Upper lobe of left lung (tissue), 4 donors: ENCODE measurements around the gene GNAO1.

Source experiments
- EP300 ChIP-seq, 4 donors: sonication (generic); formaldehyde crosslinking; IDR thresholded peaks; one replicate each; pipeline ENCODE4 v1.5.1; 2017; ENCODE audit warnings: antibody characterized with exemption in 4 of 4, control low read depth in 2 of 4
- POLR2AphosphoS5 ChIP-seq, 2 donors: sonication (generic); formaldehyde crosslinking; IDR thresholded peaks; one replicate each; pipeline ENCODE4 v1.5.1; 2017; ENCODE audit warnings: antibody characterized with exemption in 2 of 2
- TF ChIP-seq, protein P1 (sequence below), 6 experiments: fragments of 450-650 bp in 4 of 6; fragments of 200-600 bp in 2 of 6; sonication (generic) in 2 of 6; IDR thresholded peaks; one replicate each; pipeline ENCODE4 v1.5.1; 2016 to 2019; ENCODE audit warnings: antibody characterized with exemption in 6 of 6

DNA sequence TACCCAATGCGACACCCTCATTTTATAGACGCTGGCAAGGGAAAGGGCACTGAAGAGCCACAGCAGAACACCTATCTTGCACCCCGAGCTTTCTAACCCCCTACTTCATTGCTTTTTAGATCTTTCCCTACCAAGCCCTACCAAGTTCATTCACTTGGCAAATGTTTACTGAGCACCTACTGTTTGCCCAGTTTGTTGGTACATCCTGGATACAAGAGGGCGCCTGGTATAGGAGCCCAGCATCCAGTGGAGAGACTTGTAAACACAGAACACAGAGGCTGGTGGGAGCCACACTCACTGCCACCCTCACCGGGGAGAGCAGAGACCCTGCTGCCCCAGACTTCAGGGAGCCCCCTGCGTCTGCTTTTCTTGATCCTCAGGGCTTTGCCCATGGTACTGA is 112.6 kb downstream of the GNAO1 start:
- TF ChIP-seq POLR2AphosphoS5 (IDR thresholded peaks at IDR 0.05) (no peak), EP300 (IDR thresholded peaks at IDR 0.05) (no peak)
- TF ChIP-seq, protein P1, sequence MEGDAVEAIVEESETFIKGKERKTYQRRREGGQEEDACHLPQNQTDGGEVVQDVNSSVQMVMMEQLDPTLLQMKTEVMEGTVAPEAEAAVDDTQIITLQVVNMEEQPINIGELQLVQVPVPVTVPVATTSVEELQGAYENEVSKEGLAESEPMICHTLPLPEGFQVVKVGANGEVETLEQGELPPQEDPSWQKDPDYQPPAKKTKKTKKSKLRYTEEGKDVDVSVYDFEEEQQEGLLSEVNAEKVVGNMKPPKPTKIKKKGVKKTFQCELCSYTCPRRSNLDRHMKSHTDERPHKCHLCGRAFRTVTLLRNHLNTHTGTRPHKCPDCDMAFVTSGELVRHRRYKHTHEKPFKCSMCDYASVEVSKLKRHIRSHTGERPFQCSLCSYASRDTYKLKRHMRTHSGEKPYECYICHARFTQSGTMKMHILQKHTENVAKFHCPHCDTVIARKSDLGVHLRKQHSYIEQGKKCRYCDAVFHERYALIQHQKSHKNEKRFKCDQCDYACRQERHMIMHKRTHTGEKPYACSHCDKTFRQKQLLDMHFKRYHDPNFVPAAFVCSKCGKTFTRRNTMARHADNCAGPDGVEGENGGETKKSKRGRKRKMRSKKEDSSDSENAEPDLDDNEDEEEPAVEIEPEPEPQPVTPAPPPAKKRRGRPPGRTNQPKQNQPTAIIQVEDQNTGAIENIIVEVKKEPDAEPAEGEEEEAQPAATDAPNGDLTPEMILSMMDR (IDR thresholded peaks at IDR 0.05): no peak
